ENCODE results near the gene RUSF1. TPM values are rescaled to one million over a fixed set of nuclear protein-coding genes. Genes with fewer than 3 reads are reported as not detected.

RUSF1 gene
- total RNA-seq, 2 experiments from 2014 or later = 39.5 to 43.7 TPM

DNA sequence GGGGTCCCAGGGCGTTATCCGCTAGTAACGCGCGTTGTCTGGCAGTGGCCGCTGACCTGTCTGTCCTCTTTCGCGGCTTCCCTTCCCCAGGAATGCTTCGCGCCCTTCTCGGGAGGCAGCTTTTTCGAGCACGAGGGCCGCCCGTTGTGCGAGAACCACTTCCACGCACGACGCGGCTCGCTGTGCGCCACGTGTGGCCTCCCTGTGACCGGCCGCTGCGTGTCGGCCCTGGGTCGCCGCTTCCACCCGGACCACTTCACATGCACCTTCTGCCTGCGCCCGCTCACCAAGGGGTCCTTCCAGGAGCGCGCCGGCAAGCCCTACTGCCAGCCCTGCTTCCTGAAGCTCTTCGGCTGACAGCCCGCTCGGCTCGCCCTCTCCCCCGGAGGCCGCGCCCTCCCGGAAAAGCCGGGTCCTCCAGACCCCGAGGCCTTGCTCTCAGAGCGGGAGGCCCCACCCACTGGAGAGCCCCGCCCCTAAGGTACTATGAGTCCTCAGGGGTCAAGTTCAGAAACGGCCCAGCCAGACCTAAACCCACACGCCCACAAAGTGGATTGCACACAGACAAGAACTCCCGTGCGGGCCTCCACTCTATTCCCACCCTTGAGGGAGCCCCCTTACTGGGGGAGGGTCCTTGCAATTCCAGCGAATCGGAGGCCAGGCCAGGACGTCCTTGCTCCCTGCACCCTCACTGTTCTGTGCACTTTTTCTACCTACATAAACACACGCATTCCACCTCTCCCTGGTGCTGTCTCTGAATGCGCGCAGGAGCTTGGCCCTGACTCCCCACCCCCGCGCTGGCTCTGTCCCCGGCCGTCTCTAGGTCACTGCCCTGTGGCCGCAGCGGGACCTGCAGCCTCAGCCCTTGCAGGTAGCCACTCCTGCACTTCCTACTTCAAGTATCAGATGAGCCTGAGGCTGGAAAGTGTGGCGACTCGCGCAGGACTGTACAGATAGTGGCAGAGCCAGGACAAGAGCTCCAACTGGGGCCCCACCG, 30.7 kb downstream of the RUSF1 start:
- CTCF ChIA-PET = interaction anchor here (0.9 to 4.4 kb wide), 4 partner anchors 9 to 23 kb away, joined by 3 to 33 read pairs (median 6); partner anchors contain the start of gene ARMC5
- peak overlapping the region; percentile 50 for H3K27ac Mint-ChIP-seq

DNA sequence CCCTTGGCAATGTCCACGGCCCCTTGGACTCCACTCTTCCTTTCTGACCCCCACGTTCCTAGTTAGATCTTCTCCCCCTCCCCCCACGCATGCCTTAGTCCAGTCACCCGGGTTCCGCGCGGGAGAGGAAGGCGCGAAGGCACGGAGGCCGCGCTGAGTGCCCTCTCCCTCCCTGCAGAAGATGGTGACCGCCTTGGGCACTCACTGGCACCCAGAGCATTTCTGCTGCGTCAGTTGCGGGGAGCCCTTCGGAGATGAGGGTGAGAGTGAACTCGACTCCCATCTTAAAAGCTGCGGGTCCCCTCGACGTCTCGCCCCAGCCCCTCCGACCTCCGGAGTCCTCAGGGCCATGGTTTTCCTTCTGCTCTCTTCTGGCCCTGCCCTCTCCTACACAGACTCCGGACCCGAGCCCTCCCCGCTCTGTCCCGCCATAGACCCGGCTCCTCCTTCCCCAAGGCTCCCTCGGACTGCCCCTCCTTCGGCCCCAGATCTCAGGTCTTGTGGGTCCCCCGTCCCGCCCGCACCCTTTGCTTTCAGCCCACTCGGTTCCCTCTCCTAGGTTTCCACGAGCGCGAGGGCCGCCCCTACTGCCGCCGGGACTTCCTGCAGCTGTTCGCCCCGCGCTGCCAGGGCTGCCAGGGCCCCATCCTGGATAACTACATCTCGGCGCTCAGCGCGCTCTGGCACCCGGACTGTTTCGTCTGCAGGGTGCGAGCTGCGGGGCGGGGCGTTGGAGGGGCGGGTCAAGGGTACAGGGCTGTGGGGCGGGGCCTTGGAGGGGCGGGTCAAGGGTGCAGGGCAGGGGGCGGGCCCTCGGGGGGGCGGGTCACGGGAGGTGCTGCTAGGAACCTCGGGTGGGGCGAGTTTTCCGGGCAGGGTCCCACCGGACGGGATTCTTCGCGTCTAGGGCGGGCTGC, 31.6 kb downstream of the RUSF1 start:
- ChIA-PET POLR2A (no interaction called here), CTCF (interaction anchor here (0.9 to 4.4 kb wide), 4 partner anchors 10 to 22 kb away, joined by 3 to 33 read pairs (median 6); partner anchors contain the start of gene ARMC5)
- Mint-ChIP-seq H3K4me3 (peak overlapping the region; percentile 79), H3K27ac (peak overlapping the region; percentile 89), H3K27me3 (peaks cover 44% of the 10 kb centered on the region), H3K4me1 (peaks cover 25% of the 10 kb centered on the region), H3K36me3 (ENCODE audit: low read depth) (no peaks in the 10 kb centered on the region), H3K9me3 (no peaks in the 10 kb centered on the region)
- peak; percentile 90 for DNase-seq

More for the DNA sequence above, 30.7 kb downstream of the RUSF1 start:
- Mint-ChIP-seq H3K36me3 (ENCODE audit: low read depth) (no peaks in the 10 kb centered on the region), H3K9me3 (no peaks in the 10 kb centered on the region), H3K27me3 (peaks cover 44% of the 10 kb centered on the region), H3K4me3 (peak overlapping the region; percentile 62), H3K4me1 (peaks cover 24% of the 10 kb centered on the region)
- POLR2A ChIA-PET = no interaction called here
- DNase-seq = peak; percentile 40

- H3K27me3 Mint-ChIP-seq = peaks cover 50% of the 10 kb centered on the region
- DNase-seq = no peak
- ChIA-PET CTCF (interaction anchor here (1.0 to 4.4 kb wide), 2 partner anchors 16 kb away, joined by 7 to 33 read pairs; partner anchors contain the start of gene ARMC5), POLR2A (no interaction called here)
- H3K27ac Mint-ChIP-seq = no peak overlapping the region
- peak overlapping the region; percentile 79 for H3K4me3 Mint-ChIP-seq
- no peaks in the 10 kb centered on the region for H3K36me3 Mint-ChIP-seq (ENCODE audit: low read depth)
- H3K9me3 Mint-ChIP-seq = no peaks in the 10 kb centered on the region
- H3K4me1 Mint-ChIP-seq = peaks cover 25% of the 10 kb centered on the region
These were observed 32.3 kb downstream of the RUSF1 start for GRCh38 chr16:31475946-31476302.

DNA sequence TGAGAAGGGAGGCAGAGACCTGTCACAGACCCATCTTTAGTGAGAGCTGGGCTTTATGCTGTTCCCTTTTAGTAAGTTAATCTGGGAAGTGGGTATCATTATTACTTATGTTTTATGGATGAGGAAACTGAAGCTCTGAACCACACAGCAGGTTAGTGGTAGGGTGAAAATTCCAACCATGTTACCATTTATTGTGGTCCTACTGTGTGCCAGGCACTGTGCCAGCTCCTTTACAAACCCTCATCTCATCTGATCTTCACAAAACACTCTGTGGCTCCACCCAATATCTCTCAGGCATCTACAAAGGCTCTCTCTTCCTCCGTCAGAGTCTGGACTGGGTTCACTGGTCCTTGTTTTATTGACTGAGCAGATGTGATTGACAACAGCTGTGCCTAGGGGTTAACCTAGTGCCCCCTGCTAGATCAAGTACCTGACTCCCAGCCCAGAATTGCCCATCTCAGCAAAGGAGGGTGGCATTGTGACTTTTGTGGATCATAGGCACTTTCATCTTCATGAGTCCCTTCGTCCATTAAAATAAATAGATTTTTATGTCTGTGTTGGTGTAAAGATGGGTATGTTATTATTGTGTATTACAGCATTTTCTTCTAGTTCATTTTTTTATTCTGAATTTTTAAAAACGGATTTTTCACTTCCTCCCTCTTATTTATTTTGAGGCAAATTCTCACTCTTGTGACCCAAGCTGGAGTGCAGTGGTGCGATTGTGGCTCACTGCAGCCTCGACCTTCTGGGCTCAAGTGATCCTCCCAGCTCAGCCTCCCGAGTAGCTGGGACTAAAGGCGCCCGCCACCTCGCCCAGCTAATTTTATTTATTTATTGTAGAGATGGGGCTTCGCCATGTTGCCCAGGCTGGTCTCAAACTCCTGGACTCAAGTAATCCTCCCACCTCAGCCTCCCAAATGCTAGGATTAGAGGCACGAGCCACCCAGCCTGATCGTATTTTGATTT, 33.1 kb downstream of the RUSF1 start:
- Mint-ChIP-seq H3K27me3 (peaks cover 49% of the 10 kb centered on the region), H3K27ac (no peak overlapping the region), H3K9me3 (no peaks in the 10 kb centered on the region), H3K36me3 (ENCODE audit: low read depth) (no peaks in the 10 kb centered on the region), H3K4me1 (peaks cover 25% of the 10 kb centered on the region), H3K4me3 (no peak overlapping the region)
- DNase-seq = no peak
- POLR2A ChIA-PET = no interaction called here
- CTCF ChIA-PET = interaction anchor here (1.0 to 2.3 kb wide), 2 partner anchors 15 kb away, joined by 7 to 10 read pairs; partner anchors contain the start of gene ARMC5

DNA sequence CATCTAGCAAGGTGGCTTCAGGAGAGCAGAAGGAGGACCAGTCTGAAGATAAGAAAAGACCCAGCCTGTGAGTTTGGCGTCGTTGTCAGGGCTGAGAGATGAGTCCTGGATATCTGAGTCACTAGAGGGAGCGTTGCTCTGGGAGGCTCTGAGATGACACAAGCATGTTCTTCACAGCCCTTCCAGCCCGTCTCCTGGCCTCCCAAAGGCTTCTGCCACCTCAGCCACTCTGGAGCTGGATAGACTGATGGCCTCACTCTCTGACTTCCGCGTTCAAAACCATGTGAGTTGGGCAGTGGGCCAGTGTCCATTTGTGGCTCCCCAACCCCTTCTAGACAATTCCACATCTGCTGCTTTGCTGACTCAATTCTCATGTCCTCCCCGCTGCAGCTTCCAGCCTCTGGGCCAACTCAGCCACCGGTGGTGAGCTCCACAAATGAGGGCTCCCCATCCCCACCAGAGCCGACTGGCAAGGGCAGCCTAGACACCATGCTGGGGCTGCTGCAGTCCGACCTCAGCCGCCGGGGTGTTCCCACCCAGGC, 33.9 kb downstream of the RUSF1 start:
- H3K4me3 Mint-ChIP-seq = no peak overlapping the region
- H3K36me3 Mint-ChIP-seq (ENCODE audit: low read depth) = no peaks in the 10 kb centered on the region
- peaks cover 45% of the 10 kb centered on the region for H3K27me3 Mint-ChIP-seq
- peaks cover 25% of the 10 kb centered on the region for H3K4me1 Mint-ChIP-seq
- H3K9me3 Mint-ChIP-seq = no peaks in the 10 kb centered on the region
- POLR2A ChIA-PET = no interaction called here
- CTCF ChIA-PET = interaction anchor here (0.6 to 2.3 kb wide), 2 partner anchors 14 to 17 kb away, joined by 3 to 10 read pairs; no protein-coding TSS in a partner anchor
- DNase-seq = no peak
- no peak overlapping the region for H3K27ac Mint-ChIP-seq

DNA sequence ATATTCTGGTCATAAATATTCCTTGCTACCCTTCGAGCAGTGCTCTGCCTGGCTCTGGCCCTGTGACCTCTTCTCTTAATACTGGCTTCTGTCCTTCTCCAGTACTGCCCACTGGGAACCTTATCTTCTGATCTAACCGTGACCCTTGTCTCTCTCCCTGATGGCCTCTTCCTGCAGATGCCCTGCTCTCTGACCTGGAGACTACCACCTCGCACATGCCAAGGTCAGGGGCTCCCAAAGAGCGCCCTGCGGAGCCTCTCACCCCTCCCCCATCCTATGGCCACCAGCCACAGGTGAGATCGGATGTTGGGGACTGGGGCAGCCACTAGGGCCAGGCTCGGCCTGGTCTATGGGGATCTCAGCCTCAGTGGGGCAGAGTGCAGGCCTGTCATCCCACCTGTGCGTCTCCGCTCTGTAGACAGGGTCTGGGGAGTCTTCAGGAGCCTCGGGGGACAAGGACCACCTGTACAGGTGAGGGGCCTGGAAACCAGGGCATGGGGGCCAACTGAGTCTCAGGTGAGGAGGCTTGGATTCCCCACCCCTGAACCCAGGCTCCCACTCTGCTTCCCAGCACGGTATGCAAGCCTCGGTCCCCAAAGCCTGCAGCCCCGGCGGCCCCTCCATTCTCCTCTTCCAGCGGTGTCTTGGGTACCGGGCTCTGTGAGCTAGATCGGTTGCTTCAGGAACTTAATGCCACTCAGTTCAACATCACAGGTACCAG, 34.8 kb downstream of the RUSF1 start:
- POLR2A ChIA-PET = no interaction called here

DNA sequence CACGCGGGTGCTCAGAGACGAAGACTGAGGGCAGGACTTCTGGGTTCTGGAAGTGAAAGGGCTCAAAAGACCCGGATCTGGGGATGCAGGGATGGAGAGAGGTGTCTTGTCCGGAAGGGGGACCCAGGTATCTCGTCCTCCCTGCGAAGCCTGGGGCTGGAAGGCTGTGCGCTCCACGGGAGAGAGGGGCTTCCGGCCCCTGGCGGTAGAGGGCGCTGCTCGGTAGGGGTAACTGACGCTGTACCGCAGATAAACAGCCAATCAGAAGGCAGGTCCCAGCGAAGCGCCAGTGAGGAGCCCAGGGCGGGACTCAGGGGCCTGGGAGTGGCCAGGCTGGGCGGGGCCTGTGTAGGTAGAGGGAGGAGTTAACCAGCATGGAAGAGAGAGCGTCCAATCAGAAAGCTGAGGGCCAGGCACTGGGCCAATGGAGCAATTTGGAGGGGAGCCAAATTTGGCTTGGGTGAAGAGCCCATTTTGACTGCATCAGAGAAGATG, 35.4 kb downstream of the RUSF1 start:
- H3K36me3 Mint-ChIP-seq (ENCODE audit: low read depth) = no peaks in the 10 kb centered on the region
- no peaks in the 10 kb centered on the region for H3K9me3 Mint-ChIP-seq
- peak; percentile 20 for DNase-seq
- H3K27me3 Mint-ChIP-seq = peaks cover 41% of the 10 kb centered on the region
- ChIA-PET CTCF (interaction anchor here (2.3 kb wide), 1 partner anchor 12 kb away, joined by 10 read pairs; no protein-coding TSS in a partner anchor), POLR2A (no interaction called here)
- H3K27ac Mint-ChIP-seq = no peak overlapping the region
- peaks cover 22% of the 10 kb centered on the region for H3K4me1 Mint-ChIP-seq
- H3K4me3 Mint-ChIP-seq = peak overlapping the region; percentile 61

More for the DNA sequence above, 34.8 kb downstream of the RUSF1 start:
- Mint-ChIP-seq H3K27me3 (peaks cover 45% of the 10 kb centered on the region), H3K9me3 (no peaks in the 10 kb centered on the region), H3K27ac (no peak overlapping the region), H3K4me1 (peaks cover 25% of the 10 kb centered on the region), H3K36me3 (ENCODE audit: low read depth) (no peaks in the 10 kb centered on the region), H3K4me3 (no peak overlapping the region)
- no peak for DNase-seq
- CTCF ChIA-PET = interaction anchor here (2.3 kb wide), 1 partner anchor 13 kb away, joined by 10 read pairs; no protein-coding TSS in a partner anchor

DNA sequence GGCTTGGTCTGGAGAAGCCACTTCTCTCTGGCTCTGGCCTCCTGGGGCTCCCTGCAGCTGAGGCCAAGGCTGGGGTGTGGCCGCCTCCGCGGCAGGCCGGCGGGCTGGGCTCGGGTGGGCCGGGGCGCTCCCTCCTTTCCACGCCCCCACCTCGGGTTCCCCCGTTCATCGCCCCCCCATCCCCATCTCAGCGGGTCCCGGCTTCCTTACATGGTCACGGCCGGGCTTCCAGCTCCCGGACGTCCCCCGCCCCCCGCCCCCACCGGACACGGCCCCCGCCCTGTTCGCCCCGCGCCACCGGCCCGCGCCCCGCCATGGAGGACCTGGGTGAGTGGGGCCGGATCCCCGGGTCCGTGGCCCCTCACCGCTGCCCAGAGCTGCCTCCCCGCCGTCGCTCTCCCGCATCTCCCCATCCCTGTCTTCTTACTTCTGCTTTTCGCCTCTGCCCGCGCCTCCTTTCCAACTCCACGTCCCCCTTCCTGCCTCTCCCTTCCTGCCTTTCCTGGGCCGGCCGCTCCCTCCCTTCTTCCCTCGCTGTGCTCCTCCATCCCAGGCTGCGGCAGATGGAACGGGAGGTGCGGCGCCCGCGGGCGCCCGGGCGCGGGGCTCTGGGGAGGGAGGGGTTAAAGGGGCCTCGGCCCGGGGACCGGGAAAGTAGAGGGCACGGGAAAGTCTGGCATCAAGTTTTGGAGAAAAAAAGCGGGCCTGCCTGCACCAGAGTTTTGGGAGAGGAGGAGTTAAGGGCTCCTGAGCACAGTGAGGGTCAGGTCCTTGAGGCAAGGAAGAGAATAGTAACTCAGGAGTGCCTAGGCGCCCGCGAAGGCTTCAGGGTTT, 36.1 kb downstream of the RUSF1 start, which contains the start of gene TGFB1I1:
Gene TGFB1I1, plus strand, starts transcription at position 278 of the 834 bp plus-strand sequence. Its CDS starts 37 bp downstream, at position 315.
- Mint-ChIP-seq H3K27me3 (peaks cover 41% of the 10 kb centered on the region), H3K4me3 (peak within 1 kb of the TSS; percentile 61), H3K4me1 (peaks cover 23% of the 10 kb centered on the region), H3K9me3 (no peaks in the 10 kb centered on the region), H3K36me3 (ENCODE audit: low read depth) (peaks cover under 1% of the 10 kb centered on the region), H3K27ac (no peak within 1 kb of the TSS)
- DNase-seq = no peak
- CTCF ChIA-PET = interaction anchor here (2.3 to 2.8 kb wide), 2 partner anchors 12 kb away, joined by 10 to 13 read pairs; partner anchors contain the start of gene ARMC5
- POLR2A ChIA-PET = interaction anchor here (0.6 kb wide), 1 partner anchor 365 kb away, joined by 3 read pairs; no protein-coding TSS in a partner anchor

DNA sequence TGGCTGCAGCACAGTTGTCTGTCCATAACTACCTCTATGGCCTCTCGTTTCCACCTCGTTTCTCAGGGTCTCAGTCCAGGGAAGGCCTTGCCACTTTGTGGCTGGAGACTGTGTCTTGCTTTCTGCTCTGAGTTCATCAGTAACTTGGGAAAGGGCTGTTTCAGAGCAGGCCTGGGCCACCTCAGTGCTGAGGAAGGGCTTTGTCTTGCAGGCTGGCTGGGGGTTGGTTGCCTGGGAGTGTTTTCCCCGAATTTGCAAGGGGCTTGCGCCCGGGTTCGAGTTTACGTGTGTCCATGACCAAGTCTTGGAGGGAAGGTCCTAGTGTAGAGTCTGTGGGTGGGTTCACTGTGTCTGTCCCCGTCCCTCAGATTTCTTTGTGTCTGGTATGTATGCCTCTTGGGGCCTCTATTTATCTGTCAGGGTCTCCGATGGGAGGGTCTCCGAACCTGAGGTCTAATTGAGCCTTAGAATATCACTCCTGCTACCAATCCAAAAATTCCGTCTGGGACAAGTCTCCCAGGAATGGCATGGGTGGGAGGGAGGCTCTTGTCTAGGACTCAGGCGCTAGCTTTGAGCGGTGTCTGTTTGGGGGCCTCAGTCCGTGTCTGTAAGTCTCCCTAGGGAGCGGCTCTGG, 36.8 kb downstream of the RUSF1 start:
- H3K4me1 Mint-ChIP-seq = peaks cover 24% of the 10 kb centered on the region
- no peak overlapping the region for H3K4me3 Mint-ChIP-seq
- no peak overlapping the region for H3K27ac Mint-ChIP-seq
- no peaks in the 10 kb centered on the region for H3K9me3 Mint-ChIP-seq
- peaks cover 36% of the 10 kb centered on the region for H3K27me3 Mint-ChIP-seq
- no peak for DNase-seq
- H3K36me3 Mint-ChIP-seq (ENCODE audit: low read depth) = peaks cover 5% of the 10 kb centered on the region
- POLR2A ChIA-PET = no interaction called here
- CTCF ChIA-PET = interaction anchor here (2.8 kb wide), 1 partner anchor 11 kb away, joined by 13 read pairs; the partner anchor contains the start of gene ARMC5

Data from activated CD4-positive, alpha-beta T cell treated with anti-CD3 and anti-CD28 coated beads, Interleukin-2, amount 10 ng/mL, durations not matched to agents 7 days and 5 days (primary cell).